Measurements from ENCODE around the gene NHLH1. TPM values are rescaled to one million over a fixed set of nuclear protein-coding genes. Genes with fewer than 3 reads are reported as not detected.
A peak's percentile ranks its signal among the peaks of the same experiment; 100 is the strongest.

Gene NHLH1
- total and polyA plus RNA-seq, 4 donors: 0.08 TPM; not detected in 3

GRCh38 chr1:160394673-160395072 is 27.8 kb downstream of the NHLH1 start:
- no peaks in the 10 kb centered on the region for H3K9me3 ChIP-seq (ENCODE audit: control insufficient read depth in 4 of 4, low read length in 3 of 4)
- no peaks in the 10 kb centered on the region for H3K27me3 ChIP-seq (ENCODE audit: control insufficient read depth in 4 of 4, insufficient read depth in 4 of 4, low read length in 3 of 4)
- H3K4me3 ChIP-seq (ENCODE audit: low read depth in 1 of 3, low read length in 3 of 3): no peak overlapping the region
- 92% methylated on average over 8 of the region's 8 CpGs for WGBS
- no peaks in the 10 kb centered on the region for H3K36me3 ChIP-seq (ENCODE audit: control insufficient read depth in 4 of 4, insufficient read depth in 3 of 4, low read depth in 1 of 4, low read length in 3 of 4)
- no peak overlapping the region for H3K9ac ChIP-seq (ENCODE audit: low read depth in 1 of 2, low read length in 2 of 2)
- H3K4me1 ChIP-seq (ENCODE audit: control insufficient read depth in 4 of 4, insufficient read depth in 4 of 4, low read length in 3 of 4): no peaks in the 10 kb centered on the region
- no peak overlapping the region for H3K27ac ChIP-seq (ENCODE audit: low read depth in 1 of 2, low read length in 2 of 2)
- DNase-seq (ENCODE audit: low spot score): peak; percentile 13
- TF ChIP-seq TAF1 (conservative IDR thresholded peaks at IDR 0.05): no peak
- no peak for TF ChIP-seq HNF4A (conservative IDR thresholded peaks at IDR 0.05)
- no peak for TF ChIP-seq SP1 (IDR thresholded peaks at IDR 0.05)
- no peak for TF ChIP-seq ZBTB33 (IDR thresholded peaks at IDR 0.05)
- no peak for TF ChIP-seq FOXA1 (IDR thresholded peaks at IDR 0.05)
- TF ChIP-seq YY1 (IDR thresholded peaks at IDR 0.05): no peak
- TF ChIP-seq ATF3 (IDR thresholded peaks at IDR 0.05): no peak
- no peak for TF ChIP-seq JUND (IDR thresholded peaks at IDR 0.05)
- no peak for TF ChIP-seq EGR1 (IDR thresholded peaks at IDR 0.05; ENCODE audit: low read depth in 2 of 2)
- TF ChIP-seq RAD21 (IDR thresholded peaks at IDR 0.05): no peak
- TF ChIP-seq RXRA (IDR thresholded peaks at IDR 0.05): no peak
- no peak for TF ChIP-seq MAX (IDR thresholded peaks at IDR 0.05)
- TF ChIP-seq GABPA (IDR thresholded peaks at IDR 0.05 in 1 of 2, conservative IDR thresholded peaks at IDR 0.05 in 1 of 2): no peak
- no peak for TF ChIP-seq CTCF (IDR thresholded peaks at IDR 0.05; ENCODE audit: low read depth, low read length, missing input control)
- TF ChIP-seq FOXA2 (IDR thresholded peaks at IDR 0.05): no peak
- TF ChIP-seq NR2F2 (IDR thresholded peaks at IDR 0.05): no peak
- TF ChIP-seq HNF4G (IDR thresholded peaks at IDR 0.05): no peak
- TF ChIP-seq REST (IDR thresholded peaks at IDR 0.05): no peak

Data from liver (tissue), 9 donors.